Measurements from ENCODE around the gene ARF6. TPM values are rescaled to one million over a fixed set of nuclear protein-coding genes. Genes with fewer than 3 reads are reported as not detected.

ARF6 gene
- polyA plus RNA-seq, 1 of the 3 experiments (the other 2 are of a cell fraction) = 45.2 TPM

DNA sequence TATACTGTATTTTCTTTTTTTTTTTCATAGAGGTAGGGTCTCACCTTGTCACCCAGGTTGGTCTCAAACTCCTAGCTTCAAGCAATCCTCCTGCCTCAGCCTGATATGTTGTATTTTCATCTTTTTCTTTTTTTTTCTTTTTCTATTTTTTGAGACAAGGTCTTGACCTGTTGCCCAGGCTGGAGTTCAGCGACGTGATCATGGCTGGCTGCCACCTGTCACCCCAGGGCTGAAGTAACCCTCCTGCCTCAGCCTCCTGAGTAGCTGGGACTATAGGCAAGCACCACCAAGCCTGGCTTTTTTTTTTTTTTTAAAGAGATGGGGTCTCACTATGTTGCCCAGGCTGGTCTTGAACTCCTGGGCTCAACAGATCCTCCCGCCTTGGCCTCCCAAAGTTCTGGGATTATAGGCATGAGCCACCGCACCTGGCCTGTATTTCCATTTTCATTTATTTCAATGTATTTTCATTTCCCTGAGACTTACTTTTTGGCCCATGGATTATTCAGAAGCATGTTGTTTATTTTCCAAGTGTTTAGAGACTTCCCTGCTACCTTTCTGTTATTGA lies 16.2 kb upstream of the ARF6 start:
- Histone ChIP-seq H3K79me2 (ENCODE audit: insufficient read depth) (no peaks in the 10 kb centered on the region), H4K20me1 (ENCODE audit: insufficient read depth) (no peaks in the 10 kb centered on the region), H3K4me2 (no peak overlapping the region), H3F3A (replicated peaks; ENCODE audit: insufficient read depth) (peaks cover 17% of the 10 kb centered on the region), H3K27me3 (ENCODE audit: insufficient read depth) (no peaks in the 10 kb centered on the region), H3K9me3 (no peaks in the 10 kb centered on the region), H3K4me3 (ENCODE audit: low read depth in 2 of 2, low read length in 1 of 2) (no peak overlapping the region), H3K36me3 (replicated peaks in 1 of 2; ENCODE audit: control insufficient read depth in 1 of 2, insufficient read depth in 2 of 2, low read length in 1 of 2) (no peaks in the 10 kb centered on the region), H3K9me2 (no peaks in the 10 kb centered on the region), H3K27ac (ENCODE audit: low read depth in 2 of 2, low read length in 1 of 2) (no peak overlapping the region), H2AFZ (ENCODE audit: low read depth) (no peak overlapping the region), H3K9ac (no peak overlapping the region), H3K4me1 (ENCODE audit: control insufficient read depth in 1 of 2, insufficient read depth in 2 of 2, low read depth in 1 of 2, low read length in 1 of 2) (no peaks in the 10 kb centered on the region)
- POLR2A ChIA-PET = no interaction called here
- 71% methylated on average over 4 of the region's 4 CpGs for WGBS (ENCODE audit: low lambda C conversion rate)
- DNase-seq = no peak
- CTCF ChIA-PET = interaction anchor here (0.7 to 3.0 kb wide), 6 partner anchors 11 to 227 kb away, joined by 3 to 12 read pairs (median 5); no protein-coding TSS in a partner anchor
- no peak for TF ChIP-seq JUND (IDR thresholded peaks at IDR 0.05)
- no peak for TF ChIP-seq GATA2 (CRISPR knock-in tag; IDR thresholded peaks at IDR 0.05)
- TF ChIP-seq, protein P1, sequence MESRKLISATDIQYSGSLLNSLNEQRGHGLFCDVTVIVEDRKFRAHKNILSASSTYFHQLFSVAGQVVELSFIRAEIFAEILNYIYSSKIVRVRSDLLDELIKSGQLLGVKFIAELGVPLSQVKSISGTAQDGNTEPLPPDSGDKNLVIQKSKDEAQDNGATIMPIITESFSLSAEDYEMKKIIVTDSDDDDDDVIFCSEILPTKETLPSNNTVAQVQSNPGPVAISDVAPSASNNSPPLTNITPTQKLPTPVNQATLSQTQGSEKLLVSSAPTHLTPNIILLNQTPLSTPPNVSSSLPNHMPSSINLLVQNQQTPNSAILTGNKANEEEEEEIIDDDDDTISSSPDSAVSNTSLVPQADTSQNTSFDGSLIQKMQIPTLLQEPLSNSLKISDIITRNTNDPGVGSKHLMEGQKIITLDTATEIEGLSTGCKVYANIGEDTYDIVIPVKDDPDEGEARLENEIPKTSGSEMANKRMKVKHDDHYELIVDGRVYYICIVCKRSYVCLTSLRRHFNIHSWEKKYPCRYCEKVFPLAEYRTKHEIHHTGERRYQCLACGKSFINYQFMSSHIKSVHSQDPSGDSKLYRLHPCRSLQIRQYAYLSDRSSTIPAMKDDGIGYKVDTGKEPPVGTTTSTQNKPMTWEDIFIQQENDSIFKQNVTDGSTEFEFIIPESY (IDR thresholded peaks at IDR 0.05; ENCODE audit: borderline replicate concordance, low read depth) = no peak
- TF ChIP-seq ELF1 (IDR thresholded peaks at IDR 0.05) = no peak
- no peak for TF ChIP-seq FOXJ3 (CRISPR knock-in tag; IDR thresholded peaks at IDR 0.05)
- no peak for TF ChIP-seq SMC3 (IDR thresholded peaks at IDR 0.05; ENCODE audit: low read depth, low read length)
- TF ChIP-seq, protein P2, sequence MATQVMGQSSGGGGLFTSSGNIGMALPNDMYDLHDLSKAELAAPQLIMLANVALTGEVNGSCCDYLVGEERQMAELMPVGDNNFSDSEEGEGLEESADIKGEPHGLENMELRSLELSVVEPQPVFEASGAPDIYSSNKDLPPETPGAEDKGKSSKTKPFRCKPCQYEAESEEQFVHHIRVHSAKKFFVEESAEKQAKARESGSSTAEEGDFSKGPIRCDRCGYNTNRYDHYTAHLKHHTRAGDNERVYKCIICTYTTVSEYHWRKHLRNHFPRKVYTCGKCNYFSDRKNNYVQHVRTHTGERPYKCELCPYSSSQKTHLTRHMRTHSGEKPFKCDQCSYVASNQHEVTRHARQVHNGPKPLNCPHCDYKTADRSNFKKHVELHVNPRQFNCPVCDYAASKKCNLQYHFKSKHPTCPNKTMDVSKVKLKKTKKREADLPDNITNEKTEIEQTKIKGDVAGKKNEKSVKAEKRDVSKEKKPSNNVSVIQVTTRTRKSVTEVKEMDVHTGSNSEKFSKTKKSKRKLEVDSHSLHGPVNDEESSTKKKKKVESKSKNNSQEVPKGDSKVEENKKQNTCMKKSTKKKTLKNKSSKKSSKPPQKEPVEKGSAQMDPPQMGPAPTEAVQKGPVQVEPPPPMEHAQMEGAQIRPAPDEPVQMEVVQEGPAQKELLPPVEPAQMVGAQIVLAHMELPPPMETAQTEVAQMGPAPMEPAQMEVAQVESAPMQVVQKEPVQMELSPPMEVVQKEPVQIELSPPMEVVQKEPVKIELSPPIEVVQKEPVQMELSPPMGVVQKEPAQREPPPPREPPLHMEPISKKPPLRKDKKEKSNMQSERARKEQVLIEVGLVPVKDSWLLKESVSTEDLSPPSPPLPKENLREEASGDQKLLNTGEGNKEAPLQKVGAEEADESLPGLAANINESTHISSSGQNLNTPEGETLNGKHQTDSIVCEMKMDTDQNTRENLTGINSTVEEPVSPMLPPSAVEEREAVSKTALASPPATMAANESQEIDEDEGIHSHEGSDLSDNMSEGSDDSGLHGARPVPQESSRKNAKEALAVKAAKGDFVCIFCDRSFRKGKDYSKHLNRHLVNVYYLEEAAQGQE (IDR thresholded peaks at IDR 0.05; ENCODE audit: low read depth, low read length) = no peak
- TF ChIP-seq SIN3A (IDR thresholded peaks at IDR 0.05; ENCODE audit: borderline replicate concordance, low read depth, low read length) = no peak
- TF ChIP-seq FOSL2 (IDR thresholded peaks at IDR 0.05; ENCODE audit: borderline replicate concordance, low read depth) = no peak
- TF ChIP-seq GABPA (IDR thresholded peaks at IDR 0.05; ENCODE audit: low read depth) = no peak

DNA sequence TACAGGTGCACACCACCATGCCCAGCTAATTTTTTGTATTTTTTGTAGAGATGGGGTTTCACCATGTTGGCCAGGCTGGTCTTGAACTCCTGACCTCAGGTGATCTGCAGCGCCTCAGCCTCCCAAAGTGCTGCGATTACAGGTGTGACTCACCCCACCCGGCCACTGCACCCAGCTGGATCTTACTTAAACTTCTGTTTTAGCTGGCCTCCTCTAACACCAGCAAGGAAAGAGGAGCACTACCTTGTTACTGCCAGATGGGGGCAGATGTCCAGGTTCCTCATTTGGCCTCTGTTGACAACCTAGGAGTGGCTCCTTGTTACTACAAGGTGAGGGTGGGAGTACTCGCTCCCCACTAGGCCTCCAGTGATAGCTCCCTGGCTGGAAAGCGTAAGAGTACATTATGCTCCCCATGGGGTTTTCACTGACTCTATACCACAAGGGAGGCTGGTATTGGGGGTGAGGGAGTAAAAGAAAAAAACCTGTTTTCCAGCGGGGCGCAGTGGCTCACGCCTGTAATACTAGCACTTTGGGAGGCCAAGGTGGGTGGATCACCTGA lies 13.2 kb upstream of the ARF6 start:
- CTCF ChIA-PET = interaction anchor here (0.6 to 5.0 kb wide), 27 partner anchors 8 to 381 kb away, joined by 3 to 49 read pairs (median 4); partner anchors contain the start of genes ARF6 and VCPKMT
- H4K20me1 ChIP-seq (ENCODE audit: insufficient read depth) = no peaks in the 10 kb centered on the region
- H2AFZ ChIP-seq (ENCODE audit: low read depth) = no peak overlapping the region; the same call in 1 of the 2 replicates
- H3K27me3 ChIP-seq (ENCODE audit: insufficient read depth) = no peaks in the 10 kb centered on the region
- no peak overlapping the region for H3K9ac ChIP-seq
- H3K36me3 ChIP-seq (replicated peaks in 1 of 2; ENCODE audit: control insufficient read depth in 1 of 2, insufficient read depth in 2 of 2, low read length in 1 of 2) = no peaks in the 10 kb centered on the region
- POLR2A ChIA-PET = interaction anchor here (1.2 kb wide), 1 partner anchor 13 kb away, joined by 5 read pairs; the partner anchor contains the start of gene ARF6
- no peak overlapping the region for H3K4me3 ChIP-seq (ENCODE audit: low read depth in 2 of 2, low read length in 1 of 2)
- 66% methylated on average over 8 of the region's 8 CpGs for WGBS (ENCODE audit: low lambda C conversion rate)
- H3K27ac ChIP-seq (ENCODE audit: low read depth in 2 of 2, low read length in 1 of 2) = no peak overlapping the region
- DNase-seq = peak; percentile 65
- peak; percentile 19; the same call in 1 of the 2 replicates for TF ChIP-seq FOSL2 (IDR thresholded peaks at IDR 0.05; ENCODE audit: borderline replicate concordance, low read depth)
- TF ChIP-seq NFIC (IDR thresholded peaks at IDR 0.05; ENCODE audit: borderline replicate concordance) = no peak
- peak; percentile 70 for TF ChIP-seq RAD21 (IDR thresholded peaks at IDR 0.05; ENCODE audit: low read length)
- TF ChIP-seq SMC3 (IDR thresholded peaks at IDR 0.05; ENCODE audit: low read depth, low read length) = peak; percentile 62
- TF ChIP-seq, protein P2 (IDR thresholded peaks at IDR 0.05; ENCODE audit: low read depth, low read length) = no peak
- peak; percentile 69 for TF ChIP-seq CTCF (IDR thresholded peaks at IDR 0.05)
- H3K4me2 ChIP-seq = no peak overlapping the region
- no peaks in the 10 kb centered on the region for H3K79me2 ChIP-seq (ENCODE audit: insufficient read depth)
- no peaks in the 10 kb centered on the region for H3K4me1 ChIP-seq (ENCODE audit: control insufficient read depth in 1 of 2, insufficient read depth in 2 of 2, low read depth in 1 of 2, low read length in 1 of 2)
- H3F3A ChIP-seq (replicated peaks; ENCODE audit: insufficient read depth) = peaks cover 11% of the 10 kb centered on the region
- no peaks in the 10 kb centered on the region for H3K9me2 ChIP-seq
- H3K9me3 ChIP-seq = no peaks in the 10 kb centered on the region
